NCI-H1417 (cell line): ENCODE results near the gene TRO.
A peak's percentile ranks its signal among the peaks of the same experiment; 100 is the strongest.

Experiments used
- DNase-seq, 3 experiments: peaks; one replicate each; lab custom pipeline; 2025; lab: John Stamatoyannopoulos, UW

TRO gene, protein sequence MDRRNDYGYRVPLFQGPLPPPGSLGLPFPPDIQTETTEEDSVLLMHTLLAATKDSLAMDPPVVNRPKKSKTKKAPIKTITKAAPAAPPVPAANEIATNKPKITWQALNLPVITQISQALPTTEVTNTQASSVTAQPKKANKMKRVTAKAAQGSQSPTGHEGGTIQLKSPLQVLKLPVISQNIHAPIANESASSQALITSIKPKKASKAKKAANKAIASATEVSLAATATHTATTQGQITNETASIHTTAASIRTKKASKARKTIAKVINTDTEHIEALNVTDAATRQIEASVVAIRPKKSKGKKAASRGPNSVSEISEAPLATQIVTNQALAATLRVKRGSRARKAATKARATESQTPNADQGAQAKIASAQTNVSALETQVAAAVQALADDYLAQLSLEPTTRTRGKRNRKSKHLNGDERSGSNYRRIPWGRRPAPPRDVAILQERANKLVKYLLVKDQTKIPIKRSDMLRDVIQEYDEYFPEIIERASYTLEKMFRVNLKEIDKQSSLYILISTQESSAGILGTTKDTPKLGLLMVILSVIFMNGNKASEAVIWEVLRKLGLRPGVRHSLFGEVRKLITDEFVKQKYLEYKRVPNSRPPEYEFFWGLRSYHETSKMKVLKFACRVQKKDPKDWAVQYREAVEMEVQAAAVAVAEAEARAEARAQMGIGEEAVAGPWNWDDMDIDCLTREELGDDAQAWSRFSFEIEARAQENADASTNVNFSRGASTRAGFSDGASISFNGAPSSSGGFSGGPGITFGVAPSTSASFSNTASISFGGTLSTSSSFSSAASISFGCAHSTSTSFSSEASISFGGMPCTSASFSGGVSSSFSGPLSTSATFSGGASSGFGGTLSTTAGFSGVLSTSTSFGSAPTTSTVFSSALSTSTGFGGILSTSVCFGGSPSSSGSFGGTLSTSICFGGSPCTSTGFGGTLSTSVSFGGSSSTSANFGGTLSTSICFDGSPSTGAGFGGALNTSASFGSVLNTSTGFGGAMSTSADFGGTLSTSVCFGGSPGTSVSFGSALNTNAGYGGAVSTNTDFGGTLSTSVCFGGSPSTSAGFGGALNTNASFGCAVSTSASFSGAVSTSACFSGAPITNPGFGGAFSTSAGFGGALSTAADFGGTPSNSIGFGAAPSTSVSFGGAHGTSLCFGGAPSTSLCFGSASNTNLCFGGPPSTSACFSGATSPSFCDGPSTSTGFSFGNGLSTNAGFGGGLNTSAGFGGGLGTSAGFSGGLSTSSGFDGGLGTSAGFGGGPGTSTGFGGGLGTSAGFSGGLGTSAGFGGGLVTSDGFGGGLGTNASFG (N-terminal part only)

DNA sequence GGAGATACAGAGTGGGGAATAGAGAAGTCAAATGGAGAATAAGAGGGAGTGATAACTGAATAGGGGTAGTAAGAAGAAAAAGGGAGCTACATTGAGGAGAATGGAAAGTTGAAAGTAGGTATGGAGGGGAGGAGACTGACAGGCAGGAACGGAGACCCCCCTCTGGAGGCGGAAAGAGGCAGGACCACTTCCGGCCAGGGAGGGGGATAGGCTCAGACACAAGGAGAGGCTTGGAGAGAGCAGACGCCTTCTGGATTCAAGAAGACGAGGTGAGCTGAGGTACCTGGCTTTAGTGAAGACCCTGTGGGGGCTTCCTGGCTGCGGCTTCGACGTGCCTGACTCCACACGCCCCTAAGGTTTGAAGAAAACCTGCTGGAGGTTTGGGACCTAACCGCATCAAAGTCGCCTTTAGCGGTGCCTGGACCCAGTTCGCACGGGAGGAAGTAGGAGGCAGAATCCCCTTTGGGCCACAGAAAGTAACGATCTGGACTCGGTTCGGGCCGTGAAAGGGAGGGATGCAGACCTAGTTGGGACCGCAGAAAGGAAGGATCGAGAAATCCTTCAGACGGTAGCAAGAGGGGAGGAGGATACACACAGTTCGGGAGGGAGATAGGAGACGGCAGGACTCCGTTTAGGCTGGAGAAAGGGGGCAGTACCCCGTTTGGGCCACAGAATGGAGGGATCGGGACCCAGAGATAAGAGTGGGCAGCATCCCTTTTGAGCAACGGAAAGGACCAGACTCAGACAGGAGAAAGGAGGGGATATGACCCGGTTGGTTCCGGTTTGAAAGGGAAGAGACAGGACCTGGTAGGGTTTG, at the start of gene TRO:
TRO (plus strand) TSS at position 215 of the 817 bp plus-strand sequence. CDS start 1,423 bp downstream, outside the sequence.
- peak in 2 of 3 experiments; percentile 40 to 58 for DNase-seq

DNA sequence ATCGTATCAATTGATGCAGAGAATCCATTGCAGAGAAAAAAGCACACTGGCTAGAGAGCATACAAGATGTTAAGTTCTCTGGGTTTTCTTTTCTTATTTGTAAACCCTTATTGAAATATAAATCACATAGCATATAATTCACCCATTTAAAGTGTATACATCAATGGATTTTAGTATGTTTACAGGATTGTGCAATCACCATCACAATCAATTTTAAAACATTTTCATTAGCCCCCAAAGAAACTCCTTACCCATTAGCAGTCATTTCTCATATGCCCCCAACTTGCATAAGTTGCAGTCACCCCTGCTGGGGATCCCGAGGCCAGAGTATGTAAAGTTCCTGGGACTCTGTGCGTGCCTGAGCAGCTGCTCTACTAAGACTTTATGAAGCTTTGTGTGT, 34.9 kb upstream of the TRO start:
- no peak for DNase-seq

DNA sequence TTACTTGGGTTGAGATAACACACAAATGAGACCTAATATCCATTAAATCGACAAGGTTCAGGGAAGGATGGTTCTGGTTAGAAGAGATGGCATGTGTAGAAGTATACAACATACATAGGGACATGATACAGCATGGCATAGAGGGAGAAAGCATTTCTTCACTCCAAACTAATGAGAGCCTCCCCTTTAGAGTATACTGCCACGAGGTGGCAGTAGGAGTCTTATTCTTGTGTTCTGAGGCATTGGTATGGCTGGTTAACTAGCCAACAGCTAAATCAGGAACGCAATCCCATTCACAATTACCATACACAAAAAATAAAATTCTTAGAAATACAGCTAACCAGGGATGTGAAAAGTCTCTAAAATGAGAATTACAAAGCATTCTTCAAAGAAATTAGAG, 29.1 kb upstream of the TRO start:
- DNase-seq: peak in 1 of 3 experiments; percentile 60

DNA sequence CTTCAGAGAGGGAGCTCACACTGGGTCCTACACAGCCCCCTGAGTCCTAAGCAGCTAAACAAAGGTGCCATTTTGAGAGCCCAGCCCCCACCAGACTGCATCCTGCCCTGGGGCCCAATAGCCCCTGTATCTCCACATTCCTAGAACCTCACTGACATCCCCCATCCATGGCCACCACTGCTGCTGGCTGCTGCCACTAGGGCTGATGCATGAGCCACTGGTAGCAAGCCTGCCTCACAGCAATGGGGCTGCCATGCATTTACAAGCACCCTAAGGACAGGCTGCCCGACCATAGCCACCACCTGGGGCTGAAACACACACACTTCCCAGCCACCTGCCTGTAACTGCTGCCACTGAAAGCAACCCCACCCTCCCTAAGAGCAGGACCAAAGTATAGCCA, 26.5 kb upstream of the TRO start:
- DNase-seq: peak in 1 of 3 experiments; percentile 1

DNA sequence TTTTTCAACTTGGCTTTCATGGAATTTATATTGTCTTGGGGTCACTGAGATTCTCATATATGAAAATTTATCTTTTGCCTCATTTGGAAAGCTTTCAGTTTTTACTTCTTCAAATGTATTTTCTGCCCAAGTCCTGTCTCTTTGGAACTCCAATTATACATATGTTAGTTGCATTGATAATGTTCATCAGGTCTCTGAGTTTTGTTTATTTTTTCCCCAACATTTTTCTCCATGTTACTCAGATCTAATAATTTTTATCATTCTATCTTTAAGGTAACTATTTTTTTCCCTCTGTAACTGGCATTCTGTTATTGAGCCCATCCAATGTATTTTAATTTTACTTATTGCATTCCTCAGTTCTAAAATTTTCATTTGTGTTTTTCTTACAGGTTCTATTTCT, 10.7 kb upstream of the TRO start:
- DNase-seq: no peak

DNA sequence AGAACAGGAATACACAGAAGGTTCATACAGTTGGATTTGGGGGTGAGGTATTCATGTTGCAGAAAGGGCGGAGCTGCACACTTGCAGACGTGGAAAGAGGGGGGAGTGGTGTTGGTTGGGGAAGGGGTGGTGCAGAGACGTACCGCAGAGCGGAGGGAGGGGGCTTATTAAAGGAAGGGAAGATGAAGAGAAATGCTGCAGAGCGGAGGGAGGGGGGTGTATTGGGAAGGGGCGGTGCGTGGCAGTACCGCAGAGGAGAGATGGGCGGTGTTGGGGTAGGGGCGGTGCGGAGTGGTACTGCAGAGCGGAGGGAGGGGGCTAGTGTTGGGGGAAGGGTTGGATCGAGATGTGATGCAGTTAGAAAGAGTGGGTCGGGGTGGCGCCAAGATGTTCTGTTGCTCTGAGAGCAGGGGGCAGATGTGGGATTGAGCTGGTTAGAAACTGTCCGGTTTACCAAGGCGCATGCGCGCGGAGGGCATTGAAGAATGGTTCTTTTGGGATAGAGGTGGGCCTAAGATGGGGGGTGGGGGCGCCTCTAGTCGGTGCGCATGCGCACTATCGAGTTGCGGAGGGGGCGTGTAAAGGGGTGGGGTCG, 900 bp downstream of the TRO start:
- DNase-seq: peak in 2 of 3 experiments; percentile 74 to 88

DNA sequence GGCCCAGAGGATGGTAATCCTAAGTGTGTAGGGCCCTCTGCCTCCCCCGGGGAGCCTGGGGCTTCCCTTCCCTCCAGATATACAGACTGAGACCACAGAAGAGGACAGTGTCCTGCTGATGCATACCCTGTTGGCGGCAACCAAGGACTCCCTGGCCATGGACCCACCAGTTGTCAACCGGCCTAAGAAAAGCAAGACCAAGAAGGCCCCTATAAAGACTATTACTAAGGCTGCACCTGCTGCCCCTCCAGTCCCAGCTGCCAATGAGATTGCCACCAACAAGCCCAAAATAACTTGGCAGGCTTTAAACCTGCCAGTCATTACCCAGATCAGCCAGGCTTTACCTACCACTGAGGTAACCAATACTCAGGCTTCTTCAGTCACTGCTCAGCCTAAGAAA, 1.9 kb downstream of the TRO start:
- DNase-seq: no peak

DNA sequence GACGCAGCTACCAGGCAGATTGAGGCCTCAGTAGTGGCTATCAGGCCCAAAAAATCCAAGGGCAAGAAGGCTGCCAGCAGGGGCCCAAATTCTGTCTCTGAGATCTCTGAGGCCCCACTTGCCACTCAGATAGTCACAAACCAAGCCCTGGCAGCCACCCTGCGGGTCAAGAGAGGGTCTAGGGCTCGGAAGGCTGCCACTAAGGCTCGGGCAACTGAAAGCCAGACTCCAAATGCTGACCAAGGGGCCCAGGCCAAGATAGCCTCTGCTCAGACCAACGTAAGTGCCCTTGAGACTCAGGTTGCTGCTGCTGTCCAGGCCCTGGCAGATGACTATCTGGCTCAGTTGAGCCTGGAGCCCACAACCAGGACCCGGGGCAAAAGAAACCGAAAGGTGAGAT, 2.8 kb downstream of the TRO start:
- DNase-seq: no peak

DNA sequence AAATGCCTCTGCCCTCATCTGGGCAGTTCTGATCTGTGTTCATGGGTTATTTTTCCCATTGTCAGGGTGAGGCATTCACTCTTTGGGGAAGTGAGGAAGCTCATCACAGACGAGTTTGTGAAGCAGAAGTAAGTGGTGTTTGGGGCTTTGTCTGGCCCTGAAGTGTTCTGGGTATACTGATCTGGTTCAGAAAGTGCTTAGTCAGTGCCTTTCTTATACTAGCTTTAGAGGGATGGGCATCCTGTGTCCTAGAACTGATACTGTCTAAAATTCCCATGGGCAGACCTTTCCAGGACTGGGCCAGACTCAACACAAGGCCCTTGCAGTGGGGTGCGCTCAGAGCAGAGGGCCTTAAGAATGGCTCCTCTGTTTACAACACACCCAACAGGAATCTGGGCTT, 6.4 kb downstream of the TRO start:
- no peak for DNase-seq

DNA sequence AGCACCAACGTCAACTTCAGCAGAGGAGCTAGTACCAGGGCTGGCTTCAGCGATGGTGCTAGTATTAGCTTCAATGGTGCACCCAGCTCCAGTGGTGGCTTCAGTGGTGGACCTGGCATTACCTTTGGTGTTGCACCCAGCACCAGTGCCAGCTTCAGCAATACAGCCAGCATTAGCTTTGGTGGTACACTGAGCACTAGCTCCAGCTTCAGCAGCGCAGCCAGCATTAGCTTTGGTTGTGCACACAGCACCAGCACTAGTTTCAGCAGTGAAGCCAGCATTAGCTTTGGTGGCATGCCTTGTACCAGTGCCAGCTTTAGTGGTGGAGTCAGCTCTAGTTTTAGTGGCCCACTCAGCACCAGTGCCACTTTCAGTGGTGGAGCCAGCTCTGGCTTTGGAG, 8.3 kb downstream of the TRO start:
- DNase-seq: no peak

DNA sequence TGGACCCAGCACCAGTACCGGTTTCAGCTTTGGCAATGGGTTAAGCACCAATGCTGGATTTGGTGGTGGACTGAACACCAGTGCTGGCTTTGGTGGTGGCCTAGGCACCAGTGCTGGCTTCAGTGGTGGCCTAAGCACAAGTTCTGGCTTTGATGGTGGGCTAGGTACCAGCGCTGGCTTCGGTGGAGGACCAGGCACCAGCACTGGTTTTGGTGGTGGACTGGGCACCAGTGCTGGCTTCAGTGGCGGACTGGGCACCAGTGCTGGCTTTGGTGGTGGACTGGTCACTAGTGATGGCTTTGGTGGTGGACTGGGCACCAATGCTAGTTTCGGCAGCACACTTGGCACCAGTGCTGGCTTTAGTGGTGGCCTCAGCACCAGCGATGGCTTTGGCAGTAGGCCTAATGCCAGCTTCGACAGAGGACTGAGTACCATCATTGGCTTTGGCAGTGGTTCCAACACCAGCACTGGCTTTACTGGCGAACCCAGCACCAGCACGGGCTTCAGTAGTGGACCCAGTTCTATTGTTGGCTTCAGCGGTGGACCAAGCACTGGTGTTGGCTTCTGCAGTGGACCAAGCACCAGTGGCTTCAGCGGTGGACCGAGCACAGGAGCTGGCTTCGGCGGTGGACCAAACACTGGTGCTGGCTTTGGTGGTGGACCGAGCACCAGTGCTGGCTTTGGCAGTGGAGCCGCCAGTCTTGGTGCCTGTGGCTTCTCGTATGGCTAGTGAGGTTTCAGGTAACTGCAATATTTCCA, 9.8 kb downstream of the TRO start:
- DNase-seq: no peak

DNA sequence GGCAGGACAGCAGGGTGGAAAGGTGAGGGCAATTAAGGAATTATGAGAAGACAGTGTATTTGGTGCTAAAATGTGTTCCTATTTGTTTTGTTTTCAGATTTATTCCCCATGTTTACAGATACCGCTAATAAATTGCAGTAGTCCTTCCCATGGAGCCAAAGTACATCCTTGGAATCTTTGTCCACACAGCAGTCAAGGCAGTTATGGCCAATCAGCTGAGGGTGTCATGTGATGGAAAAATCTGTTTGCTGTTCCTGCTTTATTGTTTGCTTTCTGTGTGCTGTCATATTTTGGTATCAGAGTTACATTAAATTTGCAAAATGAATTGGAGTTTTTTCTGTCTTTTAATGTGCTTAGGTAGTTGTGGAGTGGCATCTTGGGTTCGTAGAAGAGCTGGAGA, 10.5 kb downstream of the TRO start:
- no peak for DNase-seq

DNA sequence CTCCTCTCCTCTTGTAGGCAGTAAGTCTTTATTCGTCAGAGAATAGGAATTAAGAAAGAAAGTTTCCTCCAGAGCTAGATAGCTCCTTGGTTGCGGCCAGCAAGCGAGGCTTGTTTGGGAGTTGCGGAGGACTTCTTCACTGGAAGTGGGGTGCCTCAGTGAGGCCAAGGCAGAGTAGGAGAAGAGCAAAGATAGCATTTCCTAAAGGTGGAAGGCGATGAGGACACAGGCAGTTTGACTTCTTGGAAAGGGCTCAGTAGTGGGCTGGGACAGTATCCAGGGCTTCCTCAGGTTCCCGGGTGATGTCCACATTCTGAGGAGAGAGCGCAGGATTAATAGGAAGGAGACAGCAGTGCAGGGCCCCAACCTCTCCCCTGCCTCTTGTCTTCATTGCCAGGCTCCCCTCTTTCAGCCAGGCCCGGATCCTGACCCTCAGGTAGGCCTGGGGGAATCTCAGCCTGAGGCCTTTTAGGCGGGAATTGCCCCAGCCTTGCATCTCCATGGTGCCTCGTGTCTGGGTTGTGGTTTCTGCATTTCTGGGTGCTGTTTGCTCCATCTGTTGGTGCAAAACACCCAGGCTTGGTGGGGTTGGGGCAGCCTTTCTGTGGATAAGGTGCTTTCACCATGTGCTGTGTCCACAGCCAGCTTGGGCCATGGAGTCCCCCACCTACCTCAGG, 12.7 kb downstream of the TRO start:
- DNase-seq: no peak

DNA sequence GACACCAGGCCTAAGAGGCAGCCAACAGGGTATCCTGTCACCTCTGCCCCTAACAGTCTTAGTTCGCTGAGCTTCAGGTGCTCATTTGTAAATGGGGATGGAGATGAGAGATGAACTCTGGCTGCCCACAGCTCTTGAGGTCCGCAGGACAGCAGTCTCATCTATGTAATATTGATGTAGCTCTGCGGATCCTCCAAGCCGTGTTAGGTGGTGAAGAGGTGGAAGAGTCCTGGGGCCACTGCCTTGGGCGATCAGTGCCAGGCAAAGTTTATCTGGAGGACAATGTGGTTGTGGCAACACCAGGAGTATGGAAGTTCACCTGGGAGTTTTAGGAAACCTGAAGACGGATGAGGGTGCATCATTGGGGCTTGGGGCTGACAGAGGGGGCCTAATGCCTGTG, 13.4 kb downstream of the TRO start:
- DNase-seq: no peak

DNA sequence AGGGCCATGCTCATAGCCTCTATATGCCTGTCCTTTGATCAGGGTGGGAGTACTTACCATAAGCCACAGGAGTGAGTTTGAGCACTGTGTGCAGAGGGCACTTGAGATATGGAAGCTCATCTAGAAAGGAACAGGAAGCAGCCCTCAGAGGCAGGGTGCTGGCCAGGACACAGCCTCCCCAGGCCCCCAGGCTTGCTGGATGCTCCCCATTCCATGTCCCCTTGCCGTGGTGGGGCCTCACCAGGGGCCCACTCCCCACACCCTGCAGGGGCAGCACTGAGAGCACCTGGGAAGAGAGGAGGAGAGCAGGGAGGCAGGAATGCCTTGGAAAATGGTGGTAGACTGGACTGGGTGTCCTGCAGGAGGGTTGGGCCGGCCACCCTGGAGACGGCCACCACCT, 14.3 kb downstream of the TRO start:
- DNase-seq: no peak

DNA sequence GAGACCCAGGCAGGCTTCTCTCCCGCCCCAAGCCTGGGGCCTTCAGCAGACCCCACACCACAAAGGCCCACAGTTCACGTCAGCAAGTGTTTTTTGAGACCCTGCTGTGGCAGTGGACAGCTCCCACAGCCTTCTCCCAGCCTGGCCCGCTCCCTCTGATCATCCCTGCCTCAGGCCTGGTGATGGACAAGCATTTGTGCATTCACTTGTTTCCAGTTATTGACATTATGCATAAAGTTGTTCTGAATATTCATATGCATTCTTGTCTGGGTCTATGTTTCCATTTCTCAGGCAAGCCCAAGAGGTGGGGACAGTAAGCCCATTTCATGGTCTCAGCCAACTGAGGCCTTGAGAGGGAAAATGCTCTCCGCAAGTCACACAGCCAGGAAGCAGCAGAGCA, 14.7 kb downstream of the TRO start:
- no peak for DNase-seq

DNA sequence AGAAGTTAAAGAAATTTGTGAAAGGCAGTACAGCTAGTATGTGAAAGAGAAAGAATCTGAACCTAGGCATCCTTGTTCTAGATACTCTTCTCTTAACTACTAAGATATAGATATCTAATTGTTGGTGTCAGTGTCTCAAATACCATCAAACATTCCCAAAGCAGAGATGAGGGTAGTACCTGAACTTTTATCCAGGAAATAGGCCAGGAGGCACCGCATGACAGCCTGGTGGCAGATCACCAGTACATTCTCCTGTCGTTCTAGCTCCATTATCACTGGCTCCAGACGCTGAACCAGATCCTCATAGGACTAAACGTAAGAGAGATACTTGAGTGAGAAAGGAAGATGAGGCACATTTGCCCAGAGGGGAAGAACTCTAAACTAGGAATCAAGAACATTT, 16.8 kb downstream of the TRO start:
- DNase-seq: no peak

DNA sequence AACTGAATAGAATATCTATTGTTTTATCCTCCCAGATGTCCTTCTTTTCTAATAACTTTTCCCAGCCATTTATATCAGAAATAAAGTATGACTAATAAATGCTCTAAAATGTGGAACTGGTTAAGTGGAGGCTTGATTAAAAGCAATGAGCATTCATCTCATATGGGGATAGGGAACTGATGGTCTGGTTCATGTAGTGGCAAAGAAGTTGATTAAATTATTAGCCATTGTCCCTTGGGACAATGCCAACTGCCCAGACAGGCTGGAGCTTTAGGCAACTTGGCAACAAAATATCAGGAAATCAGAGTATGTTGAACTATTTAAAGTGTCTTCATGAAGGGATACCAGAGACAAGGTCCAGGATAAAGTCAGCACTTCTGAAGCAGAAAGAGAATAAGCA, 24.2 kb downstream of the TRO start:
- DNase-seq: no peak

DNA sequence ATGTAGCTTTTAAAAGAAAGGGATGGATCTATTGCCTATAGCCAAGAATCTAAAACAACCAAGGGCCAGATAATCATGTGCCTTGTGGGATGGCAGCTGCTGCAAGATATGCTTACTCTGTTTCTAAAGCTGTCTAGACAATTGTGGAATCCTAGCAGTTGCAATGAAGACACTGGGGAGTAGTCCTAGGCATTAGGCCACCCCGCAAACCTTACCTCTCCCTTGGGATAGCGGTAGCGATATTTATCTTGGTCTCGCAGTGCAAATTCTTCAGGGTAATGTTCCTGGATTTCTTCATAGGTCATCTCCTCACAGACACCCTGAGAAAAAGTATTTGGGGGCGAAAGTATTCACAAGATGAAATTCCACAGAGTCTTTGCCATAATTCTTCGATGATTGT, 24.6 kb downstream of the TRO start:
- DNase-seq: no peak
